ENCODE measurements around the gene UMOD.

The UMOD gene

DNA sequence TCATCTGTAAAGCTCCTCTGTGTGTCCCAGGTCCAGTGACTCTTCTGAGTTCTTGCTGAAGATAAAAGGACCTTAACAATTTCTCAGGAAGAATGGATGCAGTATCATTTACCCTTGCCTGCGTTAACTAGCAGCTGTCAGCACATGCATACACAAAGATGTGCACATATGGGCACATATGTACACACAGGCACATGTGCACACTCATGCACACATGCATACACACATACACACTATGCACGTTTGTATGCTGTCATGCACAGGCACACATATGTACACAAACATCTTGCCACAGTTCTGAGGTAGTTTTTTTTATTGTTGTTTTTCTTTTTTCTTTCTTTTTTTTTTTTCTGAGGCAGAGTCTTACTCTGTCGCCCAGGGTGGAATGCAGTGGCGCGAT, 50.1 kb downstream of the UMOD start:
- no peak for DNase-seq (ENCODE audit: low read depth in 1 of 2, low spot score in 1 of 2)

DNA sequence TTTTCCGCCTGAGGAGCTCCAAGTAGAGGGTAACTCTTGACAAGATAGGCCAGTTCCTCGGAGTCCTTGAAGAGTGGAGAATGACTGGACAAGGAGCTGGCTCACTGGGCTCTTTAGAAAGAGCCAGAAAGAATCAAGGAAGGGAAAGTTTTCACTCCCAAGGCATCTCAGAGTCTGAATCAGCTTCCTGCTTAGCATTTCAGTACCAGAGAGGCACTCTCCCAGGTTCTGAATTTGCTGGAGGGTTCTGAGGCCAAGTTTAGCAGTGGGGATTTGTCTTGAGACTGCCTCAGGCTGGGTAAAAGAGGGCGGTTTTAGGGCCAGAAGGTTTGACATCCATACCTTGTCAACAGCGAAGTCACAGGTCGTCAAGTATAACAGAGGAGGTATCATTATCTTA, 50.7 kb downstream of the UMOD start:
- DNase-seq (ENCODE audit: low read depth in 1 of 2, low spot score in 1 of 2), result no peak

DNA sequence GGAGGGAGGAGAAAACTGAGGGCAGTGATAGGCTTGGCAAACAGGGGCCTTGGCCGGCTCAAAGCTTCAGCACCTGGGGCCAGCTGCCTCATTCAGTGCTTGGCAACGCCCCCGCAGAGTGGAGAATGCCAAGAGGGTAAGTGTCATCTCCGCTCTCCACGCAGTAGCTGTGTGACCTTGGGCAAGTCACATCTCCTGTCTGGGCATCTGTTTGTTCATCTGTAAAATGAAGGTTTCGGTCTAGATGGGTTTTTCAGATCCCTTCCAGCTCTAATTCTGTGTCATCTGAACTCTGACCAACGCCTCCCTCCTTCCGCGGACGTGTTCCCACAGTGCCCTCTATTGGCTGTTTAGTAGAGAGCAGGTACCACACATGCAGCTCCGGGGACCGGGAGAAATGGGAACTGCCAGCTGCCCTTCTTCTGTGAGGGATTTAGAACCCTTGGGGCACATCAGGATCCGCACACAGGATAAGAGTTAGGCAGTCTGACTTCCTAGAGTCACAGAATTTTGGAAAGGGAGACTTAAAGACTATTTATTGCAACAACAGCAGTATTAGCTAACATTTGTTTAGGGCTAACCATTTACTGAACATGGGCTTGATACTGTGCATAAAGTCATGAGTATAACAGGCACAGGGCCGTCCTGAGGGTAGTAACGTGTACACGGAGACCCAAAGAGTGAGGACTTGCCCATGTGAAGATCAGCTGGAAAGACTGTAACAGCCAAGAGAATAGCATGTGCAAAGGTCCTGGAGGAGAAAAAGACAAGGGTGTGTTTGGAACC, 52.0 kb downstream of the UMOD start:
- no peak for DNase-seq (ENCODE audit: low read depth in 1 of 2, low spot score in 1 of 2)

DNA sequence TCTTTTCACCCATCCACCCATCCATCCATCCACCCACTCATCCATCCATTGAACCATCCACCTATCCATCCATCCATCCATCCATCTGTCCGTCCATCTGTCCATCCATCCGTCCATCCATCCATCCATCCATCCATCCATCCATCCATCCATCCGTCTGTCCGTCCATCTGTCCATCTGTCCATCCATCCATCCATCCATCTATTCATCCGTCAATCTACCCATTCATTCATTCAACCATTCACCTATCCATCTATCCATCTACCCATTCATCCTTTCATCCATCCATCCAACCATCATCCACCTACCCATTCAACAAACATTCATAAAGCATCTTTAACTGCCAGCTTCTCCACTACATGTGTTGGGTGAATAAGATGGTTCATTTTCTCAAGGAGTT, 54.1 kb downstream of the UMOD start:
- DNase-seq (ENCODE audit: low read depth in 1 of 2, low spot score in 1 of 2), result no peak

DNA sequence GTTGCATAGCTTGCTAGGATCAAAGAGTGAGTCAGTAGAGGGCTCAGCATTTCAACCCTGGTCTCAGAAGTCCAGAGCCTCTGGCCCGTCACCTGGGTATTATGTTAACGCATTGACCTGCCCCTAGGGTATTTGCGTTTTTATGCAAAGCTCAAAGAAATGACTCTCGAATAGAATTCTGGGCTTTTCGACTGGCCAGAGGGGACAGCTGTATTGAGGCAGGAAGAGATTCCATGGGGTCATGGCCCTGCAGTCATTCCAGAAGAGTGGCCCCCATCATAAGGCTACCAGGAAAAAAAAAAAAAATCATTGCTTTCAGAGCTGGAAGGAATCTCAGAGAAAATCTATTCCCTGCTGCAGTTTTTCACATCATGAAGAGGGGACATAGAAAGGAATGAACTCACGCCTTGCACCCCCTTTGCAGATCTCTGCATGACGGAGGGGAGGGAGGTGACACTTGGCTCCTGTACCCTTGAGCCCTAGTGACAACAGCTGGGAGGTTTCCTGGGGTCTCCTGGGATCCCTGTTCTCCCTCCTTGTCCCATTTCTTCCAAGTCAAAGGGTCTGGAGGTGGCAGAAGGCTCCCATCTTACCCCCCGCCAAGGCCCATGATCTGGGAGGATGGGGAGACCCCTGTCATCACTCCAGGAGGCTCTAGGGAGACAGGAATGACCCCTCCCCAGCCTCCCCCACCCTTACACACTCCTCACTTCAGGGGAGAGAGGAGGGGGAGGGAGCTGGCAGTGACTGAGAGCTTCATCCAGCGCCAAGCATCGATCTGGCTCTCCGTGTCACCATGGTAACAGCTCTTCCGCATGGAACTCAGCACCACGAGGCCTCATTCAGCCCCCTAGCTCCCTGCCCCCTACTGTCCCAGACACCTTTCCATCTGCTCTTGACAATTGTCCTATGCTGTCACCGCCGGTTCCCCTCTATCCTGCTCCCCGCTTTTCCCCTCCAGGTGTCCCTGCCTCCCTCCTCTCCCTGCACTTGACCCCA, 61.0 kb downstream of the UMOD start:
- DNase-seq (ENCODE audit: low read depth in 1 of 2, low spot score in 1 of 2), result no peak

DNA sequence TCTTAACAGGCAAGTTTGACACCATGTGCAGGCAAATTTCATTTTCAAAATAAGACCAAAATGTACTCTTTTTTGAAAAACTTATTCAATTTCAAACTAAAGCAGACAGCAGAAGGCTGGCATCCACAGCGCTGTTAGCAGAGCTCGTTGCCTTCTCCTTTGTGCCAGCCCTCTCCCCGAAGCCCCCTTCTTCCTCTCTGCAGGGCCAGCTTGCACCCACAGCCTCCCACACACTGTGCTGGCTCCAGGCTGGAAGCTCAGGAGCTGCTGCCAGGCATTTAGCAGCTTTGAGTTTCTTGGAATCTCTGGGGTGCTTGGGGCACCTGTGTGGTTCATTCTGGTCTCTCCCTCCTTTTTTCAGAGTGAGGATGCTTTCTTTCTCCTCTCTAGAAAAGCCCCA, 62.9 kb downstream of the UMOD start:
- no peak for DNase-seq (ENCODE audit: low read depth in 1 of 2, low spot score in 1 of 2)

DNA sequence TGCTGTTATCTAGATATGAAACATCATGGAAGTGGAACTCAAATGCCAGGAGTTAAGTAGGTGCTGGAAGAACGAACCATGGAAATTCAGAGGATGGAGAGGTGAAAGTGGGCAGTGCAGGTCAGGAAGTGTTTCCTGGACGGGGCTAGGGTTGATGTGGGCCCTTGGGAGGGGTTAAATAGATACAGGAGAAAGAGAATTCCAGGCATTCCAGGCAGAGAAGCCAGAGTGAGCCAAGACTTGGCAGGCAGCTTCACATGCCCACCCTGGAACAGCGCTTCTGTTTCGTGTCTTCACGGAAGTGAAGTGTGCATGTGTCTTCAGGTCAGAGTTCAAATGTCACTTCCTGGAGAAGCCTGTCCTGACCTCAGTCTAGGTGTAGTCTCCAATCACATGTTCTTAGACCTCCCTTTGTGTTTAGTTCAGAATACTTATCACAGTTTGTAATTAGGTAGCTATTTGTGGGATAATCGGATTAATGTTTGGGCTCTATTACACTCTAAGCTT, 66.5 kb downstream of the UMOD start:
- no peak for DNase-seq (ENCODE audit: low read depth in 1 of 2, low spot score in 1 of 2)

All from stimulated activated CD4-positive, alpha-beta T cell treated with anti-CD3 and anti-CD28 coated beads, Interleukin-15, amount 100 ng/mL, for 1 hour (primary cell).